ENCODE data around the gene MYOCOS. TPM values are rescaled to one million over a fixed set of nuclear protein-coding genes. Genes with fewer than 3 reads are reported as not detected.

MYOCOS gene
- total and polyA plus RNA-seq, 9 of the 15 experiments (the other 6 are each of a cell fraction or from before 2014, with no cell fraction given) = 0.07 TPM; not detected in 7

DNA sequence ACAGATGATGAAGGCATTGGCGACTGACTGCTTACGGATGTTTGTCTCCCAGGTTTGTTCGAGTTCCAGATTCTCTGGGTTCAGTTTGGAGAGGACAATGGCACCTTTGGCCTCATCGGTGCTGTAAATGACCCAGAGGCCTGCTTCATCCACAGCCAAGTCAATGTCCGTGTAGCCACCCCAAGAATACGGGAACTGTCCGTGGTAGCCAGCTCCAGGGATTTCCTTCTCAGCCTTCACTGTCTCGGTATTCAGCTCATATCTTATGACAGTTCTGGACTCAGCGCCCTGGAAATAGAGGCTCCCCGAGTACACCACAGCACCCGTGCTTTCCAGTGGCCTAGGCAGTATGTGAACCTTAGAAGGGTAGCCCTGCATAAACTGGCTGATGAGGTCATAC, 14.1 kb downstream of the MYOCOS start:
- H3K9me1 ChIP-seq (ENCODE audit: control insufficient read depth, insufficient read depth, low read length) = no peaks in the 10 kb centered on the region
- H3K9me3 ChIP-seq (replicated peaks; ENCODE audit: control insufficient read depth, insufficient read depth, low read depth, low read length) = no peaks in the 10 kb centered on the region
- FAIRE-seq (no peak), DNase-seq (ENCODE audit: extremely low read depth in 1 of 4, low spot score in 3 of 4) (no peak), ATAC-seq (peak; percentile 34)
- ChIA-PET CTCF (ENCODE audit: low intra/inter-chr PET ratio) (no interaction called here), POLR2A (interaction anchor here (0.6 to 1.6 kb wide), 3 partner anchors 9 to 1073 kb away, joined by 3 read pairs; no protein-coding TSS in a partner anchor)
- BruUV-seq (replicated peaks) = no TSS peak
- H4K20me1 ChIP-seq (replicated peaks; ENCODE audit: control insufficient read depth, insufficient read depth, low read length) = no peaks in the 10 kb centered on the region
- H2AFZ ChIP-seq (ENCODE audit: low read depth, low read length) = no peak overlapping the region
- WGBS (ENCODE audit: insufficient coverage, low coverage, missing lambda C conversion rate) = 3% methylated on average over 11 of the region's 11 CpGs
- H3K4me2 ChIP-seq (ENCODE audit: insufficient read depth, low read length) = no peak overlapping the region
- no peak overlapping the region for H3K9ac ChIP-seq (ENCODE audit: insufficient read depth in 1 of 2, low read depth in 2 of 2, low read length in 2 of 2)
- in situ Hi-C loops (cut with MboI) (no loop called here), intact Hi-C loops (cut with micrococcal nuclease) (no loop called here)
- H3K4me1 ChIP-seq (replicated peaks in 1 of 2; ENCODE audit: control insufficient read depth in 2 of 2, insufficient read depth in 2 of 2, low read length in 2 of 2) = no peaks in the 10 kb centered on the region
- TF ChIP-seq REST (IDR thresholded peaks at IDR 0.05; ENCODE audit: borderline replicate concordance) (peak; percentile 95), REST (CRISPR knock-in tag; IDR thresholded peaks at IDR 0.05; ENCODE audit: low read depth) (peak; percentile 85), MIER1 (IDR thresholded peaks at IDR 0.05; ENCODE audit: low read depth) (peak; percentile 84), MLX (CRISPR knock-in tag; conservative IDR thresholded peaks at IDR 0.05) (no peak), EHMT2 (IDR thresholded peaks at IDR 0.05) (peak; percentile 89)
- H3K27me3 ChIP-seq (ENCODE audit: control insufficient read depth in 2 of 2, insufficient read depth in 2 of 2, low read length in 2 of 2) = peaks cover 2 to 45% of the 10 kb centered on the region in 2 experiments
- H3K27ac ChIP-seq (ENCODE audit: extremely low read depth, low read depth, low read length) = no peak overlapping the region
- H3K79me2 ChIP-seq (ENCODE audit: control insufficient read depth, insufficient read depth, low read length) = no peaks in the 10 kb centered on the region
- H3K36me3 ChIP-seq (ENCODE audit: control insufficient read depth, insufficient read depth, low read length) = no peaks in the 10 kb centered on the region
- no peak overlapping the region for H3K4me3 ChIP-seq
